ENCODE measurements around the gene PAIP1.

GRCh38 chr5:43601454-43602260 is 44.8 kb upstream of the PAIP1 start:
- TF ChIP-seq, protein P1, sequence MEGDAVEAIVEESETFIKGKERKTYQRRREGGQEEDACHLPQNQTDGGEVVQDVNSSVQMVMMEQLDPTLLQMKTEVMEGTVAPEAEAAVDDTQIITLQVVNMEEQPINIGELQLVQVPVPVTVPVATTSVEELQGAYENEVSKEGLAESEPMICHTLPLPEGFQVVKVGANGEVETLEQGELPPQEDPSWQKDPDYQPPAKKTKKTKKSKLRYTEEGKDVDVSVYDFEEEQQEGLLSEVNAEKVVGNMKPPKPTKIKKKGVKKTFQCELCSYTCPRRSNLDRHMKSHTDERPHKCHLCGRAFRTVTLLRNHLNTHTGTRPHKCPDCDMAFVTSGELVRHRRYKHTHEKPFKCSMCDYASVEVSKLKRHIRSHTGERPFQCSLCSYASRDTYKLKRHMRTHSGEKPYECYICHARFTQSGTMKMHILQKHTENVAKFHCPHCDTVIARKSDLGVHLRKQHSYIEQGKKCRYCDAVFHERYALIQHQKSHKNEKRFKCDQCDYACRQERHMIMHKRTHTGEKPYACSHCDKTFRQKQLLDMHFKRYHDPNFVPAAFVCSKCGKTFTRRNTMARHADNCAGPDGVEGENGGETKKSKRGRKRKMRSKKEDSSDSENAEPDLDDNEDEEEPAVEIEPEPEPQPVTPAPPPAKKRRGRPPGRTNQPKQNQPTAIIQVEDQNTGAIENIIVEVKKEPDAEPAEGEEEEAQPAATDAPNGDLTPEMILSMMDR (IDR thresholded peaks at IDR 0.05; ENCODE audit: insufficient read depth, low read depth, low read length) = no peak
- TF ChIP-seq EZH2 (IDR thresholded peaks at IDR 0.05; ENCODE audit: insufficient read depth, low read length) = no peak

Measured in astrocyte (in vitro differentiated cells and primary cell).